CD14-positive monocyte (primary cell): ENCODE measurements around the gene TMEM187. TPM values are rescaled to one million over a fixed set of nuclear protein-coding genes. Genes with fewer than 3 reads are reported as not detected.

ENCODE experiments used
- DNase-seq, 3 donors: peaks; one replicate each; pipeline ENCODE4 v3.0.0-alpha.2; 2011 to 2022
- H2AFZ ChIP-seq: 2 replicates; pipeline ENCODE4 v1.6.0; 2012; ENCODE audit warnings: mild to moderate bottlenecking, low read depth, low read length, inconsistent platforms; ENCODE audit not compliant: insufficient read depth, poor library complexity, severe bottlenecking
- H3K27ac ChIP-seq, 2 donors: 1 replicate in 1 of 2; 2 replicates in 1 of 2; pipeline ENCODE4 v1.5.1; 2012 to 2013; ENCODE audit warnings: low read length in 2 of 2, control low read depth in 1 of 2, inconsistent platforms in 1 of 2, low read depth in 1 of 2, mild to moderate bottlenecking in 1 of 2
- H3K27me3 ChIP-seq, 2 donors: one replicate each; pipeline versions ENCODE4 v1.6.0 to v1.6.1; 2011 to 2013; ENCODE audit warnings: low read length in 2 of 2; ENCODE audit not compliant: control insufficient read depth in 2 of 2, insufficient read depth in 2 of 2
- H3K36me3 ChIP-seq, 2 donors: replicated peaks in 1 of 2; 1 replicate in 1 of 2; 2 replicates in 1 of 2; pipeline versions ENCODE4 v1.5.1 to v1.6.1; 2012 to 2013; ENCODE audit warnings: low read length in 2 of 2, control low read depth in 1 of 2, inconsistent platforms in 1 of 2, mild to moderate bottlenecking in 1 of 2; ENCODE audit not compliant: insufficient read depth in 2 of 2, control insufficient read depth in 1 of 2
- H3K4me1 ChIP-seq, 2 donors: 1 replicate in 1 of 2; 2 replicates in 1 of 2; pipeline versions ENCODE4 v1.5.1 to v1.6.1; 2012 to 2013; ENCODE audit warnings: low read length in 2 of 2, control low read depth in 1 of 2, inconsistent platforms in 1 of 2, mild to moderate bottlenecking in 1 of 2, moderate library complexity in 1 of 2; ENCODE audit not compliant: insufficient read depth in 2 of 2, control insufficient read depth in 1 of 2
- H3K4me2 ChIP-seq: replicated peaks from 2 replicates; pipeline ENCODE3; 2012; ENCODE audit warnings: low read length, moderate library complexity, mild to moderate bottlenecking; ENCODE audit not compliant: poor library complexity, severe bottlenecking; ENCODE audit errors: extremely low read depth
- H3K4me3 ChIP-seq, 3 experiments: fragments of 200-600 bp in 1 of 3; sonication (generic) in 1 of 3; replicated peaks in 1 of 3; 1 replicate in 2 of 3; 2 replicates in 1 of 3; pipeline ENCODE4 v1.5.1; 2011 to 2013; ENCODE audit warnings: low read length in 3 of 3, mild to moderate bottlenecking in 3 of 3, control low read depth in 2 of 3, low read depth in 2 of 3, inconsistent platforms in 1 of 3, moderate library complexity in 1 of 3
- H3K79me2 ChIP-seq: 2 replicates; pipeline ENCODE4 v1.6.0; 2012; ENCODE audit warnings: mild to moderate bottlenecking, control low read depth, inconsistent platforms, low read length, moderate library complexity; ENCODE audit not compliant: insufficient read depth
- H3K9ac ChIP-seq: 2 replicates; pipeline ENCODE4 v1.6.0; 2017; ENCODE audit warnings: low read length, mild to moderate bottlenecking; ENCODE audit not compliant: insufficient read depth, poor library complexity, severe bottlenecking
- H3K9me3 ChIP-seq, 2 donors: replicated peaks in 1 of 2; 1 replicate in 1 of 2; 2 replicates in 1 of 2; pipeline versions ENCODE4 v1.5.1 to v1.6.1; 2012 to 2013; ENCODE audit warnings: low read length in 2 of 2, control low read depth in 1 of 2; ENCODE audit not compliant: control insufficient read depth in 1 of 2, insufficient read depth in 1 of 2
- H4K20me1 ChIP-seq: 2 replicates; pipeline ENCODE4 v1.6.0; 2012; ENCODE audit warnings: mild to moderate bottlenecking, low read length, control low read depth, moderate library complexity; ENCODE audit not compliant: insufficient read depth
- H3K27ac Mint-ChIP-seq, 7 donors: one replicate each; pipeline ENCODE4 v1.8.0; 2020; ENCODE audit warnings: mild to moderate bottlenecking in 7 of 7, mixed read lengths in 7 of 7, moderate library complexity in 6 of 7, inconsistent platforms in 2 of 7
- H3K27me3 Mint-ChIP-seq, 3 donors: one replicate each; pipeline ENCODE4 v1.8.0; 2021 to 2022; ENCODE audit warnings: low read depth in 3 of 3, mild to moderate bottlenecking in 3 of 3, mixed read lengths in 3 of 3, moderate library complexity in 3 of 3, inconsistent platforms in 1 of 3
- H3K36me3 Mint-ChIP-seq, 2 donors: one replicate each; pipeline ENCODE4 v1.8.0; 2020; ENCODE audit warnings: mixed read lengths in 2 of 2, inconsistent platforms in 1 of 2, mild to moderate bottlenecking in 1 of 2
- H3K4me1 Mint-ChIP-seq: one replicate; pipeline ENCODE4 v1.8.0; 2020; ENCODE audit warnings: mild to moderate bottlenecking, mixed read lengths
- H3K4me3 Mint-ChIP-seq, 2 donors: one replicate each; pipeline ENCODE4 v1.8.0; 2020; ENCODE audit warnings: mild to moderate bottlenecking in 2 of 2, mixed read lengths in 2 of 2, moderate library complexity in 1 of 2
- H3K9me3 Mint-ChIP-seq, 7 donors: one replicate each; pipeline ENCODE4 v1.8.0; 2020 to 2022; ENCODE audit warnings: mixed read lengths in 7 of 7, mild to moderate bottlenecking in 6 of 7, moderate library complexity in 6 of 7, inconsistent platforms in 2 of 7
- WGBS: methylation state at CpG from one replicate; pipeline ENCODE4 v1.1.5; 2013; ENCODE audit warnings: missing lambda C conversion rate; ENCODE audit not compliant: insufficient coverage; 5-methylcytosine and 5-hydroxymethylcytosine counted together
- intact Hi-C, 2 donors: fragments of 100-400 bp; cut with micrococcal nuclease; formaldehyde crosslinking; loops; one replicate each; pipeline versions ENCODE4 v1.15.0 to v1.15.1; 2023
- polyA plus RNA-seq, 3 donors: library from polyadenylated mRNA; depleted of rRNA in 1 of 3; unstranded in 2 of 3; stranded (reverse) in 1 of 3; fragments of 300-500 nt in 2 of 3; fragments of >200 nt in 1 of 3; fragmentation: Illumina TruSeq in 2 of 3; gene quantifications; 1 replicate in 2 of 3; 2 replicates in 1 of 3; pipeline ENCODE4 v1.2.3, GENCODE V29; 2012 to 2021
- TF ChIP-seq, protein P1 (sequence below): fragments of 200-600 bp; IDR thresholded peaks from one replicate; pipeline ENCODE4 v1.8.0; 2022; ENCODE audit warnings: antibody characterized with exemption, mild to moderate bottlenecking

Gene TMEM187
- polyA plus RNA-seq, 3 donors, result 2.8 to 10.3 (median 4.9) TPM

DNA sequence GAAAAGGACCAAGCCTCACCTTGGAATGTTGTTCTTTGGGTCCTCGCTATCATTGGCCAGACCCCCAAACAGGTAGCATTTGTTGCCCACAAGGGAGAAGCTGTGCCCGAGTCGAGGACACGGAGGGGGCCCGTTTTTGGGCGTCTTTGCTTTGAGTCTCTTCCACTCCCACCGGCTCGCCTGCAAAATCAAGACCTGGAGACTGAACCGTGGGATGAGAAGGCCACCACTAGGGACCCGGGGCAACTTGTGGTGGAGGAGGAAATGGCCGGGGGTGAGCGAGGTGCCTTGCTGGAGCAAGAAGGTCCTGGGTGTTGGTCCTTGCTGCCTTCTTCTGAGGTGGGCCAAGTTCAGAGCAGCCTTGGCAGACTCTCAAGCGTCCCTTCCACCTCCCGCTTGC is 8.4 kb upstream of the TMEM187 start:
- Histone ChIP-seq H2AFZ (no peak overlapping the region), H3K9me3 (no peaks in the 10 kb centered on the region), H3K79me2 (peaks cover 79% of the 10 kb centered on the region), H3K9ac (no peak overlapping the region), H4K20me1 (peaks cover 100% of the 10 kb centered on the region), H3K27me3 (no peaks in the 10 kb centered on the region), H3K4me3 (no peak overlapping the region), H3K36me3 (peaks cover 55 to 64% of the 10 kb centered on the region in 2 donors), H3K27ac (no peak overlapping the region), H3K4me1 (peaks cover 31 to 32% of the 10 kb centered on the region in 2 donors), H3K4me2 (no peak overlapping the region)
- no peak overlapping the region for H3K4me3 Mint-ChIP-seq
- peaks cover 41 to 75% of the 10 kb centered on the region in 2 donors for H3K36me3 Mint-ChIP-seq
- peaks cover 0 to 18% (median 0%) of the 10 kb centered on the region in 7 donors for H3K9me3 Mint-ChIP-seq
- no peak for DNase-seq
- peaks cover 29% of the 10 kb centered on the region for H3K4me1 Mint-ChIP-seq
- H3K27ac Mint-ChIP-seq, result peak overlapping the region in 1 of 7 donors; percentile 33
- TF ChIP-seq, protein P1, sequence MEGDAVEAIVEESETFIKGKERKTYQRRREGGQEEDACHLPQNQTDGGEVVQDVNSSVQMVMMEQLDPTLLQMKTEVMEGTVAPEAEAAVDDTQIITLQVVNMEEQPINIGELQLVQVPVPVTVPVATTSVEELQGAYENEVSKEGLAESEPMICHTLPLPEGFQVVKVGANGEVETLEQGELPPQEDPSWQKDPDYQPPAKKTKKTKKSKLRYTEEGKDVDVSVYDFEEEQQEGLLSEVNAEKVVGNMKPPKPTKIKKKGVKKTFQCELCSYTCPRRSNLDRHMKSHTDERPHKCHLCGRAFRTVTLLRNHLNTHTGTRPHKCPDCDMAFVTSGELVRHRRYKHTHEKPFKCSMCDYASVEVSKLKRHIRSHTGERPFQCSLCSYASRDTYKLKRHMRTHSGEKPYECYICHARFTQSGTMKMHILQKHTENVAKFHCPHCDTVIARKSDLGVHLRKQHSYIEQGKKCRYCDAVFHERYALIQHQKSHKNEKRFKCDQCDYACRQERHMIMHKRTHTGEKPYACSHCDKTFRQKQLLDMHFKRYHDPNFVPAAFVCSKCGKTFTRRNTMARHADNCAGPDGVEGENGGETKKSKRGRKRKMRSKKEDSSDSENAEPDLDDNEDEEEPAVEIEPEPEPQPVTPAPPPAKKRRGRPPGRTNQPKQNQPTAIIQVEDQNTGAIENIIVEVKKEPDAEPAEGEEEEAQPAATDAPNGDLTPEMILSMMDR, result no peak
- WGBS, result 97% methylated on average over 5 of the region's 14 CpGs
- intact Hi-C loops, result no loop called here
- peaks cover 0 to 43% (median 0%) of the 10 kb centered on the region in 3 donors for H3K27me3 Mint-ChIP-seq

DNA sequence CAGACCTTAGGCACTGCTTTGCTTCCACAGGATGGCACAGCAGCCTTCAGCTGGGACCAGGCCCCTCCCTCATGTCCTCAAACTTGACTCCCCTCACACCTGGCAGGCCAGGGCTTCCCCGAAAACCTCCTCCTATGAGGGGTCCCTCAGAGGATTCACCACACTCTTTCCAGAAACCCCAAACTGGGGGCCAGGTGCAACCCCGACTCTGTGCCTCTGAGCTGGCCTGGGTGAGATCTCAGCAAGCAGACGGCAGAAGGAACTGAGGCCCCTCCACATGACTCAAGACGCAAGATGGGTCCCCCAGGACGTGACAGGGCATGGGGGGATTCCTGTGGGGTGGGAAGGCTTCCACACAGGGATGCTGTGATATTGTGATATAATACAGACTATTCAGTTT is 7.1 kb upstream of the TMEM187 start:
- Histone ChIP-seq H3K4me1 (peaks cover 38 to 44% of the 10 kb centered on the region in 2 donors), H3K4me3 (no peak overlapping the region), H3K9ac (no peak overlapping the region), H2AFZ (no peak overlapping the region), H3K27ac (no peak overlapping the region), H3K27me3 (no peaks in the 10 kb centered on the region), H4K20me1 (peaks cover 95% of the 10 kb centered on the region), H3K4me2 (no peak overlapping the region), H3K9me3 (no peaks in the 10 kb centered on the region), H3K79me2 (peaks cover 89% of the 10 kb centered on the region), H3K36me3 (peaks cover 42 to 51% of the 10 kb centered on the region in 2 donors)
- WGBS, result no CpG with 5 or more reads among the region's 5 CpGs
- Mint-ChIP-seq H3K4me3 (no peak overlapping the region), H3K27ac (peak overlapping the region in 2 of 7 donors; percentile 79 to 81), H3K36me3 (peaks cover 29 to 64% of the 10 kb centered on the region in 2 donors), H3K9me3 (peaks cover 0 to 16% (median 0%) of the 10 kb centered on the region in 7 donors), H3K27me3 (peaks cover 0 to 42% (median 0%) of the 10 kb centered on the region in 3 donors), H3K4me1 (peaks cover 35% of the 10 kb centered on the region)
- DNase-seq, result no peak
- TF ChIP-seq, protein P1, result no peak
- intact Hi-C loops, result no loop called here
